Nephron (organoid): ENCODE measurements around the gene LECT2.

Experiments used
- H3K27ac Mint-ChIP-seq, 3 experiments: 2 replicates each; pipeline ENCODE4 v1.8.0; 2020; ENCODE audit warnings: mixed read lengths in 3 of 3, mild to moderate bottlenecking in 2 of 3, moderate library complexity in 1 of 3
- H3K27me3 Mint-ChIP-seq: 2 replicates; pipeline ENCODE4 v1.8.0; 2021; ENCODE audit warnings: low read depth, mild to moderate bottlenecking, moderate library complexity, mixed read lengths
- H3K36me3 Mint-ChIP-seq: 2 replicates; pipeline ENCODE4 v1.8.0; 2020; ENCODE audit warnings: low read depth, mixed read lengths
- H3K4me1 Mint-ChIP-seq: 2 replicates; pipeline ENCODE4 v1.8.0; 2020; ENCODE audit warnings: mixed read lengths
- H3K4me3 Mint-ChIP-seq, 3 experiments: 2 replicates each; pipeline ENCODE4 v1.8.0; 2020; ENCODE audit warnings: mild to moderate bottlenecking in 3 of 3, mixed read lengths in 3 of 3, moderate library complexity in 2 of 3
- H3K9me3 Mint-ChIP-seq: 2 replicates; pipeline ENCODE4 v1.8.0; 2020; ENCODE audit warnings: mixed read lengths
- TF ChIP-seq, protein P1 (sequence below), 3 experiments: fragments of 200-600 bp; sonication (generic); IDR thresholded peaks; one replicate each; pipeline ENCODE4 v1.5.0; 2021; ENCODE audit warnings: antibody characterized with exemption in 3 of 3; ENCODE audit not compliant: unreplicated experiment in 3 of 3

The LECT2 gene

DNA sequence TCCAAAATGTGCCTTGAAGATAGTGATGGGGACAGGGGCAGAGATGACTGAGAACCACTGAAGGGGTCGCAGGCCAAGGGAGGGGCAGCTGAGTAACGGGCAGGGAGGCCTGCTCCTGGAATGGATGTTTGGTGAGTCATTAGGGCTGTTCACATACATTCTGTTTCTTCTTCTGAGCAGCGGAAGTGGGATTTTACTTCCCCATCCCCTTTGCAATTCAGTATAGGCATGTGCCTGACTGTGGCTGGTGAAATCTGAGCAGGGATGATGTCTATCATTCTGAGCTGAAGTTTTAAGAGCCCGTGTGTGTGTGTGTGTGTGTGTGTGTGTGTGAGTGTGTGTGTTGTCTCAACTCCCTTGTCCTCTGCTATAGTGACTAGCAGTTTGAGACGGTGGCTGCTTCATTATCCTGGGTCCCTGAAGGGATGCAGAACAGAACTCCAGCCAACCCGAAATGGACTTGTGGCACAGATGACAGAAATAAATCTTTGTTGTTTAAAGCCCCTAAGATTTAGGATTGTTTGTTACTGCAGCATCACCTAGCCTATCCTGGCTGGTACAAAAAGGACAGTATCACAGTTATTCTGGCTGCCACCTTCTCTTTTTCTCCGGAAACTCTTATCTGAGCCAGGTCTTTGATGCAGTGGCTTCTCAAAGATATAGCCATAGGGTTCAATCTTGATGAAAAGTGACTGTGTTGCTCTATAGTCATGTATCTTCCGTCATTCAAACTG, 44.8 kb upstream of the LECT2 start:
- Mint-ChIP-seq H3K4me3 (no peak overlapping the region), H3K27me3 (peaks cover 11% of the 10 kb centered on the region), H3K9me3 (peaks cover 2% of the 10 kb centered on the region), H3K36me3 (no peaks in the 10 kb centered on the region), H3K4me1 (peaks cover 79% of the 10 kb centered on the region), H3K27ac (peak overlapping the region; percentile 79 to 92 (median 91))
- TF ChIP-seq, protein P1, sequence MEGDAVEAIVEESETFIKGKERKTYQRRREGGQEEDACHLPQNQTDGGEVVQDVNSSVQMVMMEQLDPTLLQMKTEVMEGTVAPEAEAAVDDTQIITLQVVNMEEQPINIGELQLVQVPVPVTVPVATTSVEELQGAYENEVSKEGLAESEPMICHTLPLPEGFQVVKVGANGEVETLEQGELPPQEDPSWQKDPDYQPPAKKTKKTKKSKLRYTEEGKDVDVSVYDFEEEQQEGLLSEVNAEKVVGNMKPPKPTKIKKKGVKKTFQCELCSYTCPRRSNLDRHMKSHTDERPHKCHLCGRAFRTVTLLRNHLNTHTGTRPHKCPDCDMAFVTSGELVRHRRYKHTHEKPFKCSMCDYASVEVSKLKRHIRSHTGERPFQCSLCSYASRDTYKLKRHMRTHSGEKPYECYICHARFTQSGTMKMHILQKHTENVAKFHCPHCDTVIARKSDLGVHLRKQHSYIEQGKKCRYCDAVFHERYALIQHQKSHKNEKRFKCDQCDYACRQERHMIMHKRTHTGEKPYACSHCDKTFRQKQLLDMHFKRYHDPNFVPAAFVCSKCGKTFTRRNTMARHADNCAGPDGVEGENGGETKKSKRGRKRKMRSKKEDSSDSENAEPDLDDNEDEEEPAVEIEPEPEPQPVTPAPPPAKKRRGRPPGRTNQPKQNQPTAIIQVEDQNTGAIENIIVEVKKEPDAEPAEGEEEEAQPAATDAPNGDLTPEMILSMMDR (IDR thresholded peaks at IDR 0.05; ENCODE audit: unreplicated experiment in 3 of 3), result no peak

DNA sequence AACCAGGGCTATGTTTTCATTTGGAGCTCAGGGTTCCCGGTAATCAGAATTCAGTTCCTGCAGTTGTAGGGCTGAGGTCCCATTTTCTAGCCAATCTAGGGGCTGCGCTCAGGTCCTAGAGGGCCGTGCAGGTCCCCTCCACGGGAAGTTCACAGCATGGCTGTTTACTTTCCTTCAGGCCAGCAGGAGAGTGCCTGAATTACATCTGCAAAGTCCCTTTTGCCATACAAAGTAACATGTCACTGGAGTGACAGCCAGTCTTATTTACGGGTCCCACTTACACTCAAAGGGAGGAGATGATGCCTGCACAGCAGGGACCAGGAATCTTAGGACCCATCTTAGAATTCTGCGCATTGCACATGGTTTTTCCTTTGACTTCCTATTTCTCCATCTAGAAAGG, 44.1 kb upstream of the LECT2 start:
- no peak overlapping the region for H3K4me3 Mint-ChIP-seq
- peaks cover 83% of the 10 kb centered on the region for H3K4me1 Mint-ChIP-seq
- H3K27ac Mint-ChIP-seq, result peak overlapping the region; percentile 79 to 92 (median 91)
- TF ChIP-seq, protein P1 (IDR thresholded peaks at IDR 0.05; ENCODE audit: unreplicated experiment in 3 of 3), result no peak
- peaks cover 11% of the 10 kb centered on the region for H3K27me3 Mint-ChIP-seq
- H3K36me3 Mint-ChIP-seq, result no peaks in the 10 kb centered on the region
- H3K9me3 Mint-ChIP-seq, result peaks cover 2% of the 10 kb centered on the region

DNA sequence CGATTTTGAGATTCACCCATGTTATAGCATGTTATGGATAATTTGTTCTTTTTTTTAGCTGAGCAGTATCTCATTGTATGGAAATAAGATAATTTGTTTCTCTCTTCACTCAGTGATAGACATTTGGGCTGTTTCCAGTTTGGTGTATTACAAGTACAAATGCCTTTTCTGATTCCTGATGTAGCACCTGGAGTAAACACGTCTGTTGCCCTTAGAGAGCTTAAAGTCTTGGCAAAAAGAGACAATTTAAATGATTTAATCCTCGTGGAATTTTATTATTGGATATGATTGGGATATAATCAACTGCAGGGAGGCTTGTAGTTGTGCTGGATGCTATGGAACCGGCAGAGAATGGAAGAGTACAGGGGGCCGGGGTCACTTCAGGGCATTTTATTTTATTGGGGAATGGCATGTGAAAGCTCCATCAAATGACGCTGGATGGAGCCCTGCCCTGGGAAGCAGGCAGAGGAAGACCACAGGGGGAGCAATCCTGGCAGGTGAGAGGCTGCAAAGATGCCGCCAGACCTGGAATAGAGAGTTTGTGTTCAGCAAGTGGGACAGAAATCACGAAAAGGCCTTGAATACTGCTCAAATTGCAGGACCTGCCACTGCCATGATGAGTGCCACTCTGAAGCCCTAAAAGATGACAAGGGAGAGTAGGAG, 43.0 kb upstream of the LECT2 start:
- Mint-ChIP-seq H3K4me1 (peaks cover 86% of the 10 kb centered on the region), H3K4me3 (no peak overlapping the region), H3K27ac (peak overlapping the region in 2 of 3 experiments; percentile 47 to 96), H3K36me3 (no peaks in the 10 kb centered on the region), H3K9me3 (peaks cover 2% of the 10 kb centered on the region), H3K27me3 (peaks cover 14% of the 10 kb centered on the region)
- TF ChIP-seq, protein P1 (IDR thresholded peaks at IDR 0.05; ENCODE audit: unreplicated experiment in 3 of 3), result no peak

DNA sequence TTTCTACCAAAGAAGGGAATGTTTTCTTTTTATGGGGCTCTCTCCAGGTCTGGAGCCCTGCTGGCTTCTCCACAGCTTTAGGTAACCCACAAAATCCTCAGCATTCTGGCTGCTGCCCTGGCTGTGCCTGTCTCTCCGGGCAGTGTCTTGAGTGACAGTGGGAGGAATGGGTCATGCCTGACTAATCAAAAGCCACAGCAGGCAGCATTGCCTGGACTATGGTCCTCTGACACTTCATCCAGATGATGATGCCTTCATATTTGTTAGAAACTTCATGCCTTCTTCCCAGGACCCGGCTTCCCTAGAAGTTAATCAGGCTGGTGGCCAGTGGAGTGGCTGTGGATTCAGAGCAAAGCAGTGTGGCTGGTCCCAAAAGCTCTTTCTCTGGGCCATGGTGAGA, 41.8 kb upstream of the LECT2 start:
- Mint-ChIP-seq H3K4me1 (peaks cover 81% of the 10 kb centered on the region), H3K4me3 (no peak overlapping the region), H3K9me3 (peaks cover 2% of the 10 kb centered on the region), H3K36me3 (no peaks in the 10 kb centered on the region), H3K27me3 (peaks cover 14% of the 10 kb centered on the region), H3K27ac (peak overlapping the region; percentile 87 to 97 (median 96))
- TF ChIP-seq, protein P1 (IDR thresholded peaks at IDR 0.05; ENCODE audit: unreplicated experiment in 3 of 3), result no peak

DNA sequence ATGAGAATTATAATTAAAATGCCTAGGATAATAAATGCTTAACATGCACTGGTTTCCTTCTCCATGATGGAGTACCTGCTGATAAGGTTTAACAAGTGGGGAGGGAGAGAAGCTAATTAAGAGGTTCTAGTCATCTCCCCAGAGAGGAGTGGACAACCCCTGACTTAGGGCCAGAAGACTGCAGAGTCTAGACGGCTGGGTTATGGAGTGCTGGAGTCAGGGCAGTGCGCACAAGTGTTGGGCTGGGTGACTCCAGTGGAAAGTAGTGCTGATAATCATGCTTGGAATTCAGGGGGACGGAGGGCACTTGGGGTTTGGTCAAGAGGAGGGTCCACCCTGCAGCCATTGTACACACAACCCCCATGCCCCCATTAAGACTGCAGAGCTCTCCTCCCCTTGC, 41.2 kb upstream of the LECT2 start:
- TF ChIP-seq, protein P1 (IDR thresholded peaks at IDR 0.05; ENCODE audit: unreplicated experiment in 3 of 3), result no peak
- Mint-ChIP-seq H3K9me3 (peaks cover 2% of the 10 kb centered on the region), H3K36me3 (no peaks in the 10 kb centered on the region), H3K27ac (peak overlapping the region; percentile 87 to 97 (median 96)), H3K4me3 (no peak overlapping the region), H3K27me3 (peaks cover 14% of the 10 kb centered on the region), H3K4me1 (peaks cover 81% of the 10 kb centered on the region)
